Prostate gland (tissue), 2 donors: ENCODE data around the gene VEPH1. TPM values are rescaled to one million over a fixed set of nuclear protein-coding genes. Genes with fewer than 3 reads are reported as not detected.

Source experiments
- DNase-seq: peaks from one replicate; pipeline ENCODE4 v3.0.0-alpha.2; 2019; ENCODE audit warnings: low spot score
- H3K27ac ChIP-seq, 2 donors: fragments of 200-600 bp; sonication (generic); 2 replicates each; pipeline ENCODE4 v1.5.1; 2017 to 2019
- H3K27me3 ChIP-seq: fragments of 200-600 bp; sonication (generic); replicated peaks from 2 replicates; pipeline ENCODE4 v1.5.1; 2019; ENCODE audit not compliant: insufficient read depth
- H3K36me3 ChIP-seq, 2 donors: fragments of 200-600 bp; sonication (generic); 1 replicate in 1 of 2; 2 replicates in 1 of 2; pipeline versions ENCODE4 v1.5.1 to v1.8.1; 2017 to 2019
- H3K4me1 ChIP-seq: fragments of 200-600 bp; sonication (generic); replicated peaks from 2 replicates; pipeline ENCODE4 v1.5.1; 2019
- H3K4me3 ChIP-seq, 2 donors: fragments of 200-600 bp; sonication (generic); 2 replicates each; pipeline ENCODE4 v1.5.1; 2017 to 2019
- H3K9me3 ChIP-seq: fragments of 200-600 bp; sonication (generic); 2 replicates; pipeline ENCODE4 v1.5.1; 2017
- CTCF ChIP-seq, 4 experiments: fragments of 200-600 bp in 2 of 4; fragments of 450-650 bp in 2 of 4; sonication (generic) in 2 of 4; IDR thresholded peaks; 1 replicate in 3 of 4; 2 replicates in 1 of 4; pipeline ENCODE4 v1.5.1; 2016 to 2019; ENCODE audit warnings: antibody characterized with exemption in 4 of 4, mild to moderate bottlenecking in 2 of 4, moderate library complexity in 2 of 4
- POLR2A ChIP-seq: fragments of 450-650 bp; IDR thresholded peaks from one replicate; pipeline ENCODE4 v1.6.1; 2016; ENCODE audit warnings: antibody characterized with exemption, mild to moderate bottlenecking
- POLR2AphosphoS5 ChIP-seq: sonication (generic); formaldehyde crosslinking; IDR thresholded peaks from one replicate; pipeline ENCODE4 v1.6.1; 2017; ENCODE audit warnings: antibody characterized with exemption
- WGBS: methylation state at CpG from one replicate; pipeline ENCODE4 v1.1.5; 2018; 5-methylcytosine and 5-hydroxymethylcytosine counted together
- intact Hi-C: fragments of 100-400 bp; cut with DNase I; formaldehyde crosslinking; loops from one replicate; pipeline ENCODE4 v1.14.2; 2022
- total RNA-seq, 2 donors: library from RNA; depleted of rRNA; stranded (reverse); fragments of >200 nt; gene quantifications; one replicate each; pipeline ENCODE4 v1.1.0, GENCODE V29; 2016

Gene VEPH1
- total RNA-seq, 2 donors from 2014 or later: 1.4 to 3.4 TPM

GRCh38 chr3:157407769-157408168, 95.4 kb downstream of the VEPH1 start:
- Histone ChIP-seq H3K27ac (no peak overlapping the region), H3K4me1 (no peaks in the 10 kb centered on the region), H3K27me3 (no peaks in the 10 kb centered on the region), H3K36me3 (no peaks in the 10 kb centered on the region), H3K4me3 (no peak overlapping the region), H3K9me3 (no peaks in the 10 kb centered on the region)
- intact Hi-C loops: no loop called here
- no peak for DNase-seq
- TF ChIP-seq CTCF (IDR thresholded peaks at IDR 0.05) (no peak), POLR2AphosphoS5 (no peak), POLR2A (no peak)
- WGBS: 74% methylated on average over 3 of the region's 3 CpGs

- DNase-seq: no peak
- H3K4me1 ChIP-seq: no peaks in the 10 kb centered on the region
- TF ChIP-seq CTCF (IDR thresholded peaks at IDR 0.05): no peak
- no peak for TF ChIP-seq POLR2AphosphoS5
- TF ChIP-seq POLR2A: no peak
- intact Hi-C loops: no loop called here
- H3K4me3 ChIP-seq: no peak overlapping the region
- no peak overlapping the region for H3K27ac ChIP-seq
- WGBS: 82% methylated on average over 5 of the region's 5 CpGs
- H3K36me3 ChIP-seq: no peaks in the 10 kb centered on the region
- H3K9me3 ChIP-seq: no peaks in the 10 kb centered on the region
- H3K27me3 ChIP-seq: no peaks in the 10 kb centered on the region
Observed at GRCh38 chr3:157406394-157406793, 96.8 kb downstream of the VEPH1 start.

- Histone ChIP-seq H3K9me3 (no peaks in the 10 kb centered on the region), H3K27me3 (no peaks in the 10 kb centered on the region), H3K36me3 (no peaks in the 10 kb centered on the region), H3K4me1 (no peaks in the 10 kb centered on the region), H3K27ac (no peak overlapping the region), H3K4me3 (no peak overlapping the region)
- no peak for DNase-seq
- no peak for TF ChIP-seq CTCF (IDR thresholded peaks at IDR 0.05)
- no peak for TF ChIP-seq POLR2AphosphoS5
- no peak for TF ChIP-seq POLR2A
- 67% methylated on average over 2 of the region's 2 CpGs for WGBS
- intact Hi-C loops: no loop called here
Observed at GRCh38 chr3:157405457-157405856, 97.8 kb downstream of the VEPH1 start.

GRCh38 chr3:157404381-157404780, 98.8 kb downstream of the VEPH1 start:
- H3K27ac ChIP-seq: no peak overlapping the region
- H3K9me3 ChIP-seq: no peaks in the 10 kb centered on the region
- TF ChIP-seq POLR2A: no peak
- TF ChIP-seq POLR2AphosphoS5: no peak
- H3K27me3 ChIP-seq: no peaks in the 10 kb centered on the region
- H3K4me1 ChIP-seq: no peaks in the 10 kb centered on the region
- 100% methylated on average over 1 of the region's 1 CpG for WGBS
- H3K36me3 ChIP-seq: no peaks in the 10 kb centered on the region
- DNase-seq: no peak
- intact Hi-C loops: no loop called here
- no peak overlapping the region for H3K4me3 ChIP-seq

GRCh38 chr3:157398598-157398997, 104.6 kb downstream of the VEPH1 start:
- no peaks in the 10 kb centered on the region for H3K27me3 ChIP-seq
- no peak overlapping the region for H3K4me3 ChIP-seq
- no peak for DNase-seq
- H3K9me3 ChIP-seq: no peaks in the 10 kb centered on the region
- intact Hi-C loops: no loop called here
- no peak for TF ChIP-seq POLR2A
- no peak for TF ChIP-seq POLR2AphosphoS5
- no peak for TF ChIP-seq CTCF (IDR thresholded peaks at IDR 0.05)
- H3K36me3 ChIP-seq: no peaks in the 10 kb centered on the region
- no peaks in the 10 kb centered on the region for H3K4me1 ChIP-seq
- no peak overlapping the region for H3K27ac ChIP-seq
- WGBS: 88% methylated on average over 3 of the region's 3 CpGs
